ENCODE measurements around the gene APBA1.

The APBA1 gene

DNA sequence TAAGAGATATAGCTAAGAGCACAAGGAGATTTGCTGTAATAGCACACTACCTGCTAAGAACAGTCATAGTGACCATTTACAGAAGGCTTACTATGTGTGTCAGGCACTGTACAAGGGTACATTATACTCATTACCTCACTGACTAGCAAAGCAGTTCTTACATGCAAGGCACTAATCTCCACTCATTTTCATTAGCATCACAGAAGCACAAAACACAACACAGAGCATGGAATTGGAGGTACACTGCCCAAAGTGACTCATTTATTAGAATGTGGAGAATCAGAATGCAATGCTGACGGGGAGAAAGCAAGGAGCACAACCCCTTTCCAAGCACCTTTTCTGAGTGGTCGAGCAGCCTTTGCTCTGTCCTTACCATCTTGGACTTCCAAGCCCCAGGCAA, 177.4 kb downstream of the APBA1 start:
- no peak overlapping the region for H3K4me3 ChIP-seq
- intact Hi-C loops (cut with DNase I; ENCODE audit: low total_unique reads): no loop called here
- no peaks in the 10 kb centered on the region for H3K27me3 ChIP-seq
- no peaks in the 10 kb centered on the region for H3K36me3 ChIP-seq
- no peak for DNase-seq
- TF ChIP-seq, protein P1, sequence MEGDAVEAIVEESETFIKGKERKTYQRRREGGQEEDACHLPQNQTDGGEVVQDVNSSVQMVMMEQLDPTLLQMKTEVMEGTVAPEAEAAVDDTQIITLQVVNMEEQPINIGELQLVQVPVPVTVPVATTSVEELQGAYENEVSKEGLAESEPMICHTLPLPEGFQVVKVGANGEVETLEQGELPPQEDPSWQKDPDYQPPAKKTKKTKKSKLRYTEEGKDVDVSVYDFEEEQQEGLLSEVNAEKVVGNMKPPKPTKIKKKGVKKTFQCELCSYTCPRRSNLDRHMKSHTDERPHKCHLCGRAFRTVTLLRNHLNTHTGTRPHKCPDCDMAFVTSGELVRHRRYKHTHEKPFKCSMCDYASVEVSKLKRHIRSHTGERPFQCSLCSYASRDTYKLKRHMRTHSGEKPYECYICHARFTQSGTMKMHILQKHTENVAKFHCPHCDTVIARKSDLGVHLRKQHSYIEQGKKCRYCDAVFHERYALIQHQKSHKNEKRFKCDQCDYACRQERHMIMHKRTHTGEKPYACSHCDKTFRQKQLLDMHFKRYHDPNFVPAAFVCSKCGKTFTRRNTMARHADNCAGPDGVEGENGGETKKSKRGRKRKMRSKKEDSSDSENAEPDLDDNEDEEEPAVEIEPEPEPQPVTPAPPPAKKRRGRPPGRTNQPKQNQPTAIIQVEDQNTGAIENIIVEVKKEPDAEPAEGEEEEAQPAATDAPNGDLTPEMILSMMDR (IDR thresholded peaks at IDR 0.05): no peak
- no peaks in the 10 kb centered on the region for H3K9me3 ChIP-seq
- no peaks in the 10 kb centered on the region for H3K4me1 ChIP-seq
- H3K27ac ChIP-seq: no peak overlapping the region

DNA sequence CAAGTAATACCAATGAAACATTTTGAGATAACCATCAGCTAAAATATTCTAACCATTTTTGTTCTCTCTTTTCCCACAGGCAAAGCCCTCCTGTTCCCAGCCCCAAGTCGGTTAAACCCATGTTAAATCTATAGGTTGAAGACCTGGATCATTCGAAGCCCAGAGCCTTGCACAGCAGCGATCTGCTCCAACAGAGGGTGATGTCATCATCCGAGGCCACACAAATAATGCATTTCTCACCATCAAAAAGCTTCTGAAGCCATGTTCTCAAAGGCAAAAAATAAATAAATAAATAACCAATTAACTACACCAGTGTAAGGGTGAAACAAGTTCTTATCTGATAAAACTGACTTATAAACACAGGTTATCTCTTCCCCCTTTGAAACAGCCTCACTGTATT, 178.0 kb downstream of the APBA1 start:
- Histone ChIP-seq H3K4me1 (no peaks in the 10 kb centered on the region), H3K4me3 (no peak overlapping the region), H3K9me3 (no peaks in the 10 kb centered on the region), H3K36me3 (no peaks in the 10 kb centered on the region), H3K27ac (no peak overlapping the region), H3K27me3 (no peaks in the 10 kb centered on the region)
- no peak for DNase-seq
- intact Hi-C loops (cut with DNase I; ENCODE audit: low total_unique reads): no loop called here
- TF ChIP-seq, protein P1 (IDR thresholded peaks at IDR 0.05): no peak

DNA sequence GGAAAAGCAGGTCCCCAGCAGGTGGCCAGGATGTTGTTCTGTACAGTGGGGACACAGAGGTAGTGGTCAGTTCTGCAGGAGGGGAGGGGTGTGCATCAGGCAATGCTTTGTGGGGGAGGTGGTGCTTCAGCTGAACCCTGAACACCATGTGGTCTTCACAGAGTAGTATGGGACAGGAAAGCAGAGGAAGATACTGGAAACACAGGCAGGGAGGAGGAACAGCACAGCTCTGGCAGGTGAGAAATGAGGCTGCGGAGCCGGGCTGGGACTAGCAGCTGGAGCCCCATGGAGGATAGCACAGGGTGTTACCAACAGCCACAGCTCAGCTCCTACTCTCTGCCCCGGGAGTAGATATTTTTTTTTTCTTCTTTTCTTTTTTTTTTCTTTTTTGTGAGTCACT, 185.7 kb downstream of the APBA1 start:
- Histone ChIP-seq H3K27ac (no peak overlapping the region), H3K9me3 (no peaks in the 10 kb centered on the region), H3K4me1 (no peaks in the 10 kb centered on the region), H3K36me3 (no peaks in the 10 kb centered on the region), H3K4me3 (no peak overlapping the region), H3K27me3 (no peaks in the 10 kb centered on the region)
- no peak for DNase-seq
- intact Hi-C loops (cut with DNase I; ENCODE audit: low total_unique reads): no loop called here
- TF ChIP-seq, protein P1 (IDR thresholded peaks at IDR 0.05): no peak

DNA sequence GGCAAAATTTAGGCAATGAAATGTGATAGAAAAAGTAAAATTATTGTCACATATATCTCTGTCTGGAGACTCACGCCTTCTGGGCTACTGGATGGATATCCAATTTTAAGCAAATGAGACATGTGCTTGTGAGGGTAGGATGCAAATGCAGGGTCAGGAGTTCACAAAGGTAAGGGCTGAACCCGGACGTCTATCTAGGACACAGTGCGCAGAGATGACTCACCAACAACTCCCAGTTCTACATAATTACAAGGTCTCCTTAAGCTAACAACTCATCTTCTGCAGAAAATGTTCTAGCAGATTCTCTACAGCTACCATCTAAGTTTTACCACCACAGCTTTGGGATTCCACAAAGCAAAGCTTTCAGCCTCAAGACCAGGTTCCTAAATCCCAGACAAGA, 186.7 kb downstream of the APBA1 start:
- Histone ChIP-seq H3K36me3 (no peaks in the 10 kb centered on the region), H3K4me1 (no peaks in the 10 kb centered on the region), H3K4me3 (no peak overlapping the region), H3K27ac (no peak overlapping the region), H3K27me3 (no peaks in the 10 kb centered on the region), H3K9me3 (no peaks in the 10 kb centered on the region)
- DNase-seq: no peak
- TF ChIP-seq, protein P1 (IDR thresholded peaks at IDR 0.05): no peak
- intact Hi-C loops (cut with DNase I; ENCODE audit: low total_unique reads): no loop called here

DNA sequence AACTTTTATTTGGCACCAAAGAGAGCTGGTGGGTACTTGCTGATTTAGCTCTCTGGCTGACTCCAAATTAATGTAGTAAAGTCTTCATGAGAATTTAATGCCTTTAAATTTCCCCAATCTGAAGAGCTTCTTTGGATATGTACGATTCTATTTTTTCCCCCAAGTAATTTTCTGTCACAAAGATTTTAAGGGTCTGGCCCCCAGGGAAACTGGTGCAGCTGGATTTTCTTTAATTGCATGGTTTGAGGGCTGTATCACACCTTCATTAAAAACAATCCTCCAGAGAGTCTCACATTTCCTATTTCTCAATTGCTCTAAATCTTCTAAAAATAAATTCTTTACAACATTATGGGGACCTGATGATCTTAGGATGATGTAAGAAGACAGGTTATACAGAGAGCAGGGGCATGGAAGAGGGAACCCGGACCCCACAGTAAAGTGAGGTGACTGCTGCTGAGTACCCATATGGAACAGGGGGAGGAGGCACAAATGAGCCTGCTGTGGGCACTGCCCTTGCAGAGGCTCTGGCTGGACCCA, 188.2 kb downstream of the APBA1 start:
- H3K27ac ChIP-seq: no peak overlapping the region
- no peaks in the 10 kb centered on the region for H3K36me3 ChIP-seq
- no peak for DNase-seq
- H3K4me1 ChIP-seq: no peaks in the 10 kb centered on the region
- TF ChIP-seq, protein P1 (IDR thresholded peaks at IDR 0.05): no peak
- no peaks in the 10 kb centered on the region for H3K27me3 ChIP-seq
- intact Hi-C loops (cut with DNase I; ENCODE audit: low total_unique reads): no loop called here
- H3K4me3 ChIP-seq: no peak overlapping the region
- H3K9me3 ChIP-seq: no peaks in the 10 kb centered on the region

DNA sequence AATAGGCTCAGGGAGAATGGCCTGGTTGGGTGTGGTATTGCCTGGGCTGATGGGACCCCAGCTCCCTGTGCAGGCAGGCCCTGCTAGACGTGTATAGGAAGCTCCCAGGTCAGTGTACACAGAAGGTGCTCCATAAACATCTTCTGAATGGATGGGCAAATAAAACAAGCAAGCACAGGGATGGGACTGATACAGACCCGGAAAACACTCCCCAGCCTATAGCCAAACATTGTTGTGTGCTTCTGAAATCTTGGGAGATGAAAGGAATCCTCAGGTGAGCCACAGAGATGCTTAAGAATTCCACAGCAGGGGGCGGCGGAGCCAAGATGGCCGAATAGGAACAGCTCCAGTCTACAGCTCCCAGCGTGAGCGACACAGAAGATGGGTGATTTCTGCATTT, 195.4 kb downstream of the APBA1 start:
- intact Hi-C loops (cut with DNase I; ENCODE audit: low total_unique reads): no loop called here
- H3K27ac ChIP-seq: no peak overlapping the region
- no peaks in the 10 kb centered on the region for H3K27me3 ChIP-seq
- DNase-seq: no peak
- H3K9me3 ChIP-seq: no peaks in the 10 kb centered on the region
- TF ChIP-seq, protein P1 (IDR thresholded peaks at IDR 0.05): no peak
- no peaks in the 10 kb centered on the region for H3K4me1 ChIP-seq
- no peak overlapping the region for H3K4me3 ChIP-seq
- H3K36me3 ChIP-seq: no peaks in the 10 kb centered on the region

All from tibial artery (tissue), 4 donors.